SKM-1 (cell line): ENCODE results near the gene ALDH5A1.
A peak's percentile ranks its signal among the peaks of the same experiment; 100 is the strongest.

Experiments used
- DNase-seq: peaks from one replicate; lab custom pipeline; 2025; ENCODE audit not compliant: unreplicated experiment; lab: John Stamatoyannopoulos, UW

The ALDH5A1 gene

GRCh38 chr6:24565196-24565595 lies 70.4 kb downstream of the ALDH5A1 start:
- no peak for DNase-seq

DNA sequence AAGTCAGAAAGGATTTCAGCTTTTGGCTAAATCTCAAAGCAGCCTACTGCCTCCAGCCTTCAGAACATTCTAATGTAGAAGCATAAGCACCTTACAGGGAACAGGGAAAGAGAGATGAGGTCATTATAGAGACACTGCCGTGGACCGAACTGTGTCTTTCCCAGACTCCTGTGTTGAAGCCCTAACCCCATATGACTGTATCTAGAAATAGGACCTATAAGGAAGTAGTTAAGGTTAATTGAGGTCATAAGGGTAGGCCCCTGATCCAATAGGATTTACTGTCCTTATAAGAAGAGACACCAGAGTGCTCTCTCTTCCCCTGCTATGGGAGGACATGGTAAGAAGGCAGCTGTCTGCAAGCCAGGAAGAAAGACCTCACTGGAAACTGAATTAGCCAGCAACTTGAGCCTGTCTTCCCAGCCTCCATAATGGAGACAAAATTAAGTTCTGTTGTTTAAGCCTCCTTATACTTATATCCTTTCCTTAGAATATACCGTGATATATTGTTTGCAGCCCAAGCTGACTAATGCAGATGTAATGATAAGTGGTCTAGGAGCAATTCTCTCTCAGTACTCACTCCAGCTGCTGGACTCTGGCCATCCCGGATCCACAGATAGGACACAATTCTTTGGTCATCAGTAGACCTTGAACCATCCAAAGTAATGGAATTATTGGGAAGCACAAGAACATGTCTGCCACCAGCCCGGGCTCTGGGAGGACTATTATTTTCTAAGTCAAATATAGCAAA lies 71.4 kb downstream of the ALDH5A1 start:
- DNase-seq = no peak

GRCh38 chr6:24568683-24569082 lies 73.9 kb downstream of the ALDH5A1 start:
- DNase-seq = no peak

GRCh38 chr6:24569811-24570210 lies 75.0 kb downstream of the ALDH5A1 start:
- DNase-seq = no peak

GRCh38 chr6:24571361-24571760 lies 76.6 kb downstream of the ALDH5A1 start:
- DNase-seq = no peak

GRCh38 chr6:24574809-24575208 lies 80.0 kb downstream of the ALDH5A1 start:
- peak; percentile 41 for DNase-seq

DNA sequence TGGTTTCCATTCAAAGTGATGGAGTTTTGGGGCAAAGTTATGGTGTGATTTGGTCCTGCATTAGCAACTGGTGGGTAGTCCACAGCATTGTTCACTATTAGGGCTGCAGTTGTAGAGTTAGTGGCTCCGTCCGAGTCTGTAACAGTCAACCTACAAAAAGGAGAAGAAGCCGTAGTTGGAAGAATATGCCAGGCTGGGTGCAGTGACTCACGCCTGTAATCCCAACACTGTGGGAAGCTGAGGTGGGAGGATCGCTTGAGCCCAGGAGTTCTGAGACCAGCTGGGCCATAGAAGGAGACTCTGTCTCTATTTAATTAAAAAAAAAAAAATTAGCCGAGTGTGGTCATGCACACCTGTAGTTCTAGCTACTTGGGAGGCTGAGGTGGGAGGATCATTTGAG lies 81.7 kb downstream of the ALDH5A1 start:
- DNase-seq = no peak

- peak; percentile 52 for DNase-seq
Observed at GRCh38 chr6:24581084-24581669, 86.4 kb downstream of the ALDH5A1 start.

DNA sequence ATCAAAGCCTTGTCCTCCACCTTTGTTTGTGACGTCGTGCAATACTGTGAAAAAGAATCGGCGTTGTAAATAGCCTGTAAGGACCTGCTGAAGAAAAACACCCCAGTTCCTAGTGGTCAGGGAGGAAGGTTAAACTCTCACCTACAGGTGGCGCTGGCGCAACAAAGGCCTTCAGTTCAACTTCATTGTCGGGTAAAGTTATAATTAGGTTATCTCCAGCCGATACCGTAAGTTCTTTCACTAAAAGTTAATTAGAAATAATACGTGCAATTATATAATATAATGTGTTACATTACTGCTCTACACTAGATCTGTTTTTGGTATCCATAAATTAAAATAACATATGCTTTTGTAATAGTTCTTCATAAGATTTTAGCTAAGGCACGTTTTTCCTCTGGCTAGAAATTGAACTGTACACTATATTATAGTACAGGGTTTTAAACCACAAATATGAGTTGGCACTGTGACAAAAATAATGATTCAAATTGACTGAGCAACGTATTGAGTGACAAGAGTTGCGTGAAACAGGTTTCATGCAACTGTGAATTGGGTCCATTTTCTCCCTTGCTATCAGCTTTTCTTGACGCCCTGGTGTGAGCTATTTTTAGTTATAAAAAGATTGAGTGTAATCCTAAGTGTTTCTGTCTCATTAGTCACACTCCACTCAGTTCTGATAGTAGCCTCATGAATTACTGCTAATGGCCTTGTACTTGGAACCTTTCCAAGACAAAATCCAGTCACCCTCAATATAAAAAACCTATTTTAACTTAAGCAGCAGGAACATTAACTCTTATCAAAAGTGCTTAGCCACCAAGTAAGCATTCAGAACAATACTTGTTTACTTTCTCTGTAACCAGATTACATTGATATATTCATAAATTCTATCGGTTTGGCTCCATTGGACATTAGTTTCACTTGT lies 89.0 kb downstream of the ALDH5A1 start:
- peak; percentile 59 for DNase-seq

- no peak for DNase-seq
Observed at GRCh38 chr6:24584382-24584720, 89.6 kb downstream of the ALDH5A1 start.
